Right lobe of liver (tissue), 4 donors: Measurements from ENCODE around the gene HHAT.

Source experiments
- POLR2A ChIP-seq: fragments of 450-650 bp; IDR thresholded peaks from one replicate; pipeline ENCODE4 v1.6.1; 2017; ENCODE audit warnings: antibody characterized with exemption, mild to moderate bottlenecking
- TF ChIP-seq, protein P1 (sequence below), 4 donors: fragments of 200-600 bp in 3 of 4; fragments of 450-650 bp in 1 of 4; IDR thresholded peaks; one replicate each; pipeline versions ENCODE4 v1.5.1 to v1.8.0; 2016 to 2022; ENCODE audit warnings: antibody characterized with exemption in 4 of 4, mild to moderate bottlenecking in 2 of 4
- donor health status: DM: no; HTN: no; CAD: no.
- donor health status: DM: no; HTN: no; CAD: no.
- donor health status: DM: no; HTN: yes; CAD: no.

GRCh38 chr1:210288116-210288515 is 40.6 kb upstream of the HHAT start:
- TF ChIP-seq, protein P1, sequence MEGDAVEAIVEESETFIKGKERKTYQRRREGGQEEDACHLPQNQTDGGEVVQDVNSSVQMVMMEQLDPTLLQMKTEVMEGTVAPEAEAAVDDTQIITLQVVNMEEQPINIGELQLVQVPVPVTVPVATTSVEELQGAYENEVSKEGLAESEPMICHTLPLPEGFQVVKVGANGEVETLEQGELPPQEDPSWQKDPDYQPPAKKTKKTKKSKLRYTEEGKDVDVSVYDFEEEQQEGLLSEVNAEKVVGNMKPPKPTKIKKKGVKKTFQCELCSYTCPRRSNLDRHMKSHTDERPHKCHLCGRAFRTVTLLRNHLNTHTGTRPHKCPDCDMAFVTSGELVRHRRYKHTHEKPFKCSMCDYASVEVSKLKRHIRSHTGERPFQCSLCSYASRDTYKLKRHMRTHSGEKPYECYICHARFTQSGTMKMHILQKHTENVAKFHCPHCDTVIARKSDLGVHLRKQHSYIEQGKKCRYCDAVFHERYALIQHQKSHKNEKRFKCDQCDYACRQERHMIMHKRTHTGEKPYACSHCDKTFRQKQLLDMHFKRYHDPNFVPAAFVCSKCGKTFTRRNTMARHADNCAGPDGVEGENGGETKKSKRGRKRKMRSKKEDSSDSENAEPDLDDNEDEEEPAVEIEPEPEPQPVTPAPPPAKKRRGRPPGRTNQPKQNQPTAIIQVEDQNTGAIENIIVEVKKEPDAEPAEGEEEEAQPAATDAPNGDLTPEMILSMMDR (IDR thresholded peaks at IDR 0.05) = no peak
- no peak for TF ChIP-seq POLR2A
